ENCODE measurements around the gene EXOC4.

- no peak for TF ChIP-seq CTCF (IDR thresholded peaks at IDR 0.05; ENCODE audit: low read length)
- no peak for TF ChIP-seq EZH2 (IDR thresholded peaks at IDR 0.05; ENCODE audit: borderline replicate concordance, low read length)
Observed at GRCh38 chr7:134071355-134072331, 818.8 kb downstream of the EXOC4 start.

Measured in OCI-LY1 (cell line).